ENCODE measurements around the gene ZIC5. TPM values are rescaled to one million over a fixed set of nuclear protein-coding genes. Genes with fewer than 3 reads are reported as not detected.

ZIC5 gene
- total RNA-seq, 1 donor from 2014 or later, result 15.1 TPM

- TF ChIP-seq CTCF (conservative IDR thresholded peaks at IDR 0.05), result no peak
- no peak for DNase-seq (ENCODE audit: extremely low spot score, unreplicated experiment)
- Mint-ChIP-seq H3K27ac (peak overlapping the region; percentile 15), H3K27me3 (peaks cover 91% of the 10 kb centered on the region), H3K36me3 (no peaks in the 10 kb centered on the region), H3K9me3 (no peaks in the 10 kb centered on the region), H3K4me3 (peak overlapping the region; percentile 11), H3K4me1 (ENCODE audit: unreplicated experiment) (peaks cover 13% of the 10 kb centered on the region)
Measured at GRCh38 chr13:99992949-99993351, 21.4 kb upstream of the ZIC5 start.

GRCh38 chr13:99991828-99992775 is 20.5 kb upstream of the ZIC5 start:
- Mint-ChIP-seq H3K27me3 (peaks cover 98% of the 10 kb centered on the region), H3K36me3 (peaks cover 3% of the 10 kb centered on the region), H3K4me3 (peak overlapping the region; percentile 56), H3K27ac (peak overlapping the region; percentile 78), H3K4me1 (ENCODE audit: unreplicated experiment) (peaks cover 13% of the 10 kb centered on the region), H3K9me3 (no peaks in the 10 kb centered on the region)
- no peak for TF ChIP-seq CTCF (conservative IDR thresholded peaks at IDR 0.05)
- no peak for DNase-seq (ENCODE audit: extremely low spot score, unreplicated experiment)

- peaks cover 13% of the 10 kb centered on the region for H3K4me1 Mint-ChIP-seq (ENCODE audit: unreplicated experiment)
- TF ChIP-seq CTCF (conservative IDR thresholded peaks at IDR 0.05), result no peak
- H3K9me3 Mint-ChIP-seq, result no peaks in the 10 kb centered on the region
- peaks cover 6% of the 10 kb centered on the region for H3K36me3 Mint-ChIP-seq
- DNase-seq (ENCODE audit: extremely low spot score, unreplicated experiment), result peak; percentile 74
- peak overlapping the region; percentile 60 for H3K4me3 Mint-ChIP-seq
- peaks cover 99% of the 10 kb centered on the region for H3K27me3 Mint-ChIP-seq
- peak overlapping the region; percentile 78 for H3K27ac Mint-ChIP-seq
Measured at GRCh38 chr13:99991013-99991827, 19.7 kb upstream of the ZIC5 start.

- Mint-ChIP-seq H3K9me3 (no peaks in the 10 kb centered on the region), H3K36me3 (peaks cover 11% of the 10 kb centered on the region), H3K4me3 (peak overlapping the region; percentile 76), H3K4me1 (ENCODE audit: unreplicated experiment) (peaks cover 13% of the 10 kb centered on the region), H3K27me3 (peaks cover 98% of the 10 kb centered on the region), H3K27ac (peak overlapping the region; percentile 58)
- DNase-seq (ENCODE audit: extremely low spot score, unreplicated experiment), result peak; percentile 73
- TF ChIP-seq CTCF (conservative IDR thresholded peaks at IDR 0.05), result no peak
Measured at GRCh38 chr13:99990126-99990977, 18.8 kb upstream of the ZIC5 start.
